CD4-positive, alpha-beta T cell (primary cell): Measurements from ENCODE around the gene MRGPRD. TPM values are rescaled to one million over a fixed set of nuclear protein-coding genes. Genes with fewer than 3 reads are reported as not detected.
A peak's percentile ranks its signal among the peaks of the same experiment; 100 is the strongest.
"Not testable (repeated sequence)": the region's sequence is repeated elsewhere in the genome, so short reads cannot be mapped to it uniquely, and the experiment has no call there.

Experiments used
- ATAC-seq: fragments of 200-7000 bp; cut with Tn5 transposase; one replicate; pipeline ENCODE4 v1.10.0; 2022; ENCODE audit warnings: mild to moderate bottlenecking; ENCODE audit not compliant: poor library complexity
- CTCF ChIA-PET: fragments of 350-600 bp; sonication (Branson Sonifier 250); formaldehyde crosslinking; loops from one replicate; lab custom pipeline; 2021; ENCODE audit warnings: antibody characterized with exemption, inconsistent platforms; lab: Charles Lee
- POLR2A ChIA-PET: fragments of 350-600 bp; sonication (Branson Sonifier 250); formaldehyde crosslinking; loops from one replicate; lab custom pipeline; 2021; ENCODE audit warnings: antibody characterized with exemption, inconsistent platforms; lab: Charles Lee
- DNase-seq, 14 experiments: peaks; one replicate each; pipeline ENCODE4 v3.0.0-alpha.2; 2013 to 2020; ENCODE audit warnings: mixed read lengths in 2 of 14
- H3K27ac ChIP-seq, 2 donors: one replicate each; pipeline versions ENCODE4 v1.5.1 to v1.7.0; 2013; ENCODE audit warnings: low read length in 2 of 2, low read depth in 1 of 2, mild to moderate bottlenecking in 1 of 2
- H3K27me3 ChIP-seq, 2 experiments: 1 replicate in 1 of 2; 2 replicates in 1 of 2; pipeline versions ENCODE4 v1.6.1 to v1.7.0; 2013; ENCODE audit warnings: low read length in 2 of 2, control low read depth in 1 of 2, mild to moderate bottlenecking in 1 of 2, moderate library complexity in 1 of 2; ENCODE audit not compliant: insufficient read depth in 2 of 2, control insufficient read depth in 1 of 2
- H3K36me3 ChIP-seq: one replicate; pipeline ENCODE4 v1.6.1; 2013; ENCODE audit warnings: low read length, control low read depth; ENCODE audit not compliant: insufficient read depth
- H3K4me1 ChIP-seq: one replicate; pipeline ENCODE4 v1.6.1; 2013; ENCODE audit warnings: low read length, control low read depth; ENCODE audit not compliant: insufficient read depth
- H3K4me3 ChIP-seq: one replicate; pipeline ENCODE4 v1.5.1; 2013; ENCODE audit warnings: mild to moderate bottlenecking, low read length, moderate library complexity
- H3K9me3 ChIP-seq, 2 experiments: 1 replicate in 1 of 2; 2 replicates in 1 of 2; pipeline versions ENCODE4 v1.6.1 to v1.7.0; 2013; ENCODE audit warnings: low read length in 2 of 2, mild to moderate bottlenecking in 2 of 2, control low read depth in 1 of 2, moderate library complexity in 1 of 2; ENCODE audit not compliant: control insufficient read depth in 1 of 2, insufficient read depth in 1 of 2
- H3K27ac Mint-ChIP-seq: one replicate; pipeline ENCODE4 v1.8.0; 2020; ENCODE audit warnings: mixed read lengths
- H3K27me3 Mint-ChIP-seq: one replicate; pipeline ENCODE4 v1.8.0; 2021; ENCODE audit warnings: mixed read lengths
- H3K36me3 Mint-ChIP-seq: one replicate; pipeline ENCODE4 v1.8.0; 2021; ENCODE audit warnings: low read depth, mixed read lengths
- H3K4me1 Mint-ChIP-seq: one replicate; pipeline ENCODE4 v1.8.0; 2021; ENCODE audit warnings: low read depth, mixed read lengths
- H3K4me3 Mint-ChIP-seq: one replicate; pipeline ENCODE4 v1.8.0; 2020; ENCODE audit warnings: mild to moderate bottlenecking, mixed read lengths
- H3K9me3 Mint-ChIP-seq: one replicate; pipeline ENCODE4 v1.8.0; 2020; ENCODE audit warnings: mixed read lengths
- CTCF ChIP-seq: fragments of 200-600 bp; IDR thresholded peaks from one replicate; pipeline ENCODE4 v1.8.0; 2022; ENCODE audit warnings: antibody characterized with exemption, mild to moderate bottlenecking
- intact Hi-C, 2 experiments: fragments of 100-400 bp; cut with DNase I in 1 of 2; cut with micrococcal nuclease in 1 of 2; formaldehyde crosslinking; loops; one replicate each; pipeline versions ENCODE4 v1.15.1 to v1.9.0; 2023 to 2025; cut with DNase I, micrococcal nuclease
- total RNA-seq, 174 experiments: library from RNA in 2 of 174; stranded (reverse) in 2 of 174; gene quantifications; one replicate each; pipeline ENCODE4 v1.2.3 and lab custom pipeline; 2021 to 2026

MRGPRD gene
- total RNA-seq, 2 experiments from 2014 or later, result not detected

GRCh38 chr11:69000391-69000790 lies 19.6 kb upstream of the MRGPRD start:
- Histone ChIP-seq H3K4me3 (no peak overlapping the region), H3K27ac (no peak overlapping the region), H3K27me3 (peaks cover 0 to 2% of the 10 kb centered on the region in 2 experiments), H3K36me3 (no peaks in the 10 kb centered on the region), H3K4me1 (no peaks in the 10 kb centered on the region), H3K9me3 (peaks cover 0 to 6% of the 10 kb centered on the region in 2 experiments)
- no peak for TF ChIP-seq CTCF
- ChIA-PET POLR2A (no interaction called here), CTCF (no interaction called here)
- H3K36me3 Mint-ChIP-seq, result no peaks in the 10 kb centered on the region
- peaks cover 4% of the 10 kb centered on the region for H3K27me3 Mint-ChIP-seq
- intact Hi-C loops, result no loop called here
- DNase-seq (no peak), ATAC-seq (no peak)
- H3K27ac Mint-ChIP-seq, result no peak overlapping the region
- H3K9me3 Mint-ChIP-seq, result no peaks in the 10 kb centered on the region
- no peak overlapping the region for H3K4me3 Mint-ChIP-seq
- no peaks in the 10 kb centered on the region for H3K4me1 Mint-ChIP-seq

GRCh38 chr11:68999748-69000355 lies 19.1 kb upstream of the MRGPRD start:
- H3K27ac ChIP-seq, ATAC-seq, H3K9me3 ChIP-seq, H3K4me1 Mint-ChIP-seq, H3K36me3 ChIP-seq, H3K9me3 Mint-ChIP-seq, H3K4me3 Mint-ChIP-seq, H3K36me3 Mint-ChIP-seq, H3K4me3 ChIP-seq, CTCF ChIA-PET, H3K4me1 ChIP-seq, H3K27ac Mint-ChIP-seq, intact Hi-C loops, H3K27me3 Mint-ChIP-seq, H3K27me3 ChIP-seq: not testable (repeated sequence)
- POLR2A ChIA-PET, result interaction anchor here (0.6 kb wide), 1 partner anchor 50 kb away, joined by 3 read pairs; no protein-coding TSS in a partner anchor
- peak in 1 of 14 experiments; percentile 20 for DNase-seq

- Histone ChIP-seq H3K9me3 (no peaks in the 10 kb centered on the region), H3K4me1 (no peaks in the 10 kb centered on the region), H3K36me3 (no peaks in the 10 kb centered on the region), H3K27me3 (peaks cover 0 to 2% of the 10 kb centered on the region in 2 experiments), H3K27ac (no peak overlapping the region), H3K4me3 (no peak overlapping the region)
- intact Hi-C loops, result no loop called here
- Mint-ChIP-seq H3K27me3 (no peaks in the 10 kb centered on the region), H3K9me3 (no peaks in the 10 kb centered on the region), H3K36me3 (no peaks in the 10 kb centered on the region), H3K27ac (no peak overlapping the region), H3K4me3 (no peak overlapping the region), H3K4me1 (no peaks in the 10 kb centered on the region)
- ChIA-PET POLR2A (interaction anchor here (0.6 kb wide), 1 partner anchor 50 kb away, joined by 3 read pairs; no protein-coding TSS in a partner anchor), CTCF (no interaction called here)
- ATAC-seq (no peak), DNase-seq (peak in 2 of 14 experiments; percentile 8 to 22)
- TF ChIP-seq CTCF, result no peak
Observed at GRCh38 chr11:68999093-68999747, 18.4 kb upstream of the MRGPRD start.
